Glomerular endothelial cell (primary cell): Measurements from ENCODE around the gene VPS26C. TPM values are rescaled to one million over a fixed set of nuclear protein-coding genes. Genes with fewer than 3 reads are reported as not detected.
A peak's percentile ranks its signal among the peaks of the same experiment; 100 is the strongest.

Experiments
- DNase-seq: peaks from one replicate; pipeline ENCODE4 v3.0.0-alpha.2; 2011; ENCODE audit warnings: low read depth, low spot score; ENCODE audit errors: extremely low read depth
- total RNA-seq: library from RNA; depleted of rRNA; stranded (reverse); fragments of >200 nt; gene quantifications from 2 replicates; pipeline ENCODE4 v1.2.3, GENCODE V29; 2015

VPS26C gene
- total RNA-seq, 1 donor from 2014 or later: 80.1 TPM

GRCh38 chr21:37207441-37208009, 59.6 kb downstream of the VPS26C start:
- DNase-seq: no peak

GRCh38 chr21:37206496-37206895, 60.6 kb downstream of the VPS26C start:
- no peak for DNase-seq

- DNase-seq: no peak
Measured at GRCh38 chr21:37204580-37204979, 62.6 kb downstream of the VPS26C start.

- no peak for DNase-seq
Measured at GRCh38 chr21:37202221-37203110, 64.7 kb downstream of the VPS26C start.

- DNase-seq: no peak
Measured at GRCh38 chr21:37200641-37201480, 66.3 kb downstream of the VPS26C start.

- peak; percentile 31 for DNase-seq
Measured at GRCh38 chr21:37199057-37199924, 67.8 kb downstream of the VPS26C start.

- no peak for DNase-seq
Measured at GRCh38 chr21:37197746-37198145, 69.4 kb downstream of the VPS26C start.

- no peak for DNase-seq
Measured at GRCh38 chr21:37196847-37197246, 70.3 kb downstream of the VPS26C start.

- DNase-seq: no peak
Measured at GRCh38 chr21:37195610-37196009, 71.5 kb downstream of the VPS26C start.

- no peak for DNase-seq
Measured at GRCh38 chr21:37195059-37195458, 72.1 kb downstream of the VPS26C start.

- DNase-seq: no peak
Measured at GRCh38 chr21:37193676-37194075, 73.5 kb downstream of the VPS26C start.

GRCh38 chr21:37193006-37193405, 74.1 kb downstream of the VPS26C start:
- no peak for DNase-seq

GRCh38 chr21:37192019-37192418, 75.1 kb downstream of the VPS26C start:
- DNase-seq: no peak

GRCh38 chr21:37188825-37189224, 78.3 kb downstream of the VPS26C start:
- DNase-seq: no peak

GRCh38 chr21:37186983-37187382, 80.2 kb downstream of the VPS26C start:
- DNase-seq: no peak

GRCh38 chr21:37184784-37185593, 82.1 kb downstream of the VPS26C start:
- DNase-seq: no peak

GRCh38 chr21:37183749-37184148, 83.4 kb downstream of the VPS26C start:
- no peak for DNase-seq

GRCh38 chr21:37182222-37182621, 84.9 kb downstream of the VPS26C start:
- DNase-seq: no peak

- no peak for DNase-seq
Measured at GRCh38 chr21:37181059-37181458, 86.1 kb downstream of the VPS26C start.

GRCh38 chr21:37176716-37177115, 90.4 kb downstream of the VPS26C start:
- no peak for DNase-seq
